SJCRH30 (cell line): ENCODE results near the gene MAGEC1. TPM values are rescaled to one million over a fixed set of nuclear protein-coding genes. Genes with fewer than 3 reads are reported as not detected.
"Not testable (repeated sequence)": the region's sequence is repeated elsewhere in the genome, so short reads cannot be mapped to it uniquely, and the experiment has no call there.

Experiments used
- DNase-seq, 2 experiments: peaks; one replicate each; pipeline ENCODE4 v3.0.0-alpha.2; 2015 to 2020
- H3K27ac ChIP-seq: fragments of 250-450 bp; sonication (Bioruptor Pico); 2 replicates; pipeline ENCODE4 v1.5.1; 2020; ENCODE audit warnings: mild to moderate bottlenecking, moderate library complexity
- H3K27me3 ChIP-seq: fragments of 250-450 bp; sonication (Bioruptor Pico); 2 replicates; pipeline ENCODE4 v1.5.1; 2020; ENCODE audit warnings: mild to moderate bottlenecking, moderate library complexity
- H3K36me3 ChIP-seq: fragments of 250-450 bp; sonication (Bioruptor Pico); 2 replicates; pipeline ENCODE4 v1.5.1; 2020; ENCODE audit warnings: mild to moderate bottlenecking, moderate library complexity
- H3K4me1 ChIP-seq: fragments of 250-450 bp; sonication (Bioruptor Pico); 2 replicates; pipeline ENCODE4 v1.5.1; 2020; ENCODE audit warnings: mild to moderate bottlenecking, moderate library complexity
- H3K4me3 ChIP-seq: fragments of 250-450 bp; sonication (Bioruptor Pico); 2 replicates; pipeline ENCODE4 v1.5.1; 2020; ENCODE audit warnings: mild to moderate bottlenecking, moderate library complexity
- H3K9me3 ChIP-seq: fragments of 250-450 bp; sonication (Bioruptor Pico); replicated peaks from 2 replicates; pipeline ENCODE4 v1.5.1; 2020; ENCODE audit warnings: mild to moderate bottlenecking, moderate library complexity
- total RNA-seq: library from RNA; depleted of rRNA; stranded (reverse); fragments of >200 nt; shearing (Covaris generic); gene quantifications from 2 replicates; pipeline ENCODE4 v1.2.3, GENCODE V29; 2014; rRNA removed

MAGEC1 gene, protein sequence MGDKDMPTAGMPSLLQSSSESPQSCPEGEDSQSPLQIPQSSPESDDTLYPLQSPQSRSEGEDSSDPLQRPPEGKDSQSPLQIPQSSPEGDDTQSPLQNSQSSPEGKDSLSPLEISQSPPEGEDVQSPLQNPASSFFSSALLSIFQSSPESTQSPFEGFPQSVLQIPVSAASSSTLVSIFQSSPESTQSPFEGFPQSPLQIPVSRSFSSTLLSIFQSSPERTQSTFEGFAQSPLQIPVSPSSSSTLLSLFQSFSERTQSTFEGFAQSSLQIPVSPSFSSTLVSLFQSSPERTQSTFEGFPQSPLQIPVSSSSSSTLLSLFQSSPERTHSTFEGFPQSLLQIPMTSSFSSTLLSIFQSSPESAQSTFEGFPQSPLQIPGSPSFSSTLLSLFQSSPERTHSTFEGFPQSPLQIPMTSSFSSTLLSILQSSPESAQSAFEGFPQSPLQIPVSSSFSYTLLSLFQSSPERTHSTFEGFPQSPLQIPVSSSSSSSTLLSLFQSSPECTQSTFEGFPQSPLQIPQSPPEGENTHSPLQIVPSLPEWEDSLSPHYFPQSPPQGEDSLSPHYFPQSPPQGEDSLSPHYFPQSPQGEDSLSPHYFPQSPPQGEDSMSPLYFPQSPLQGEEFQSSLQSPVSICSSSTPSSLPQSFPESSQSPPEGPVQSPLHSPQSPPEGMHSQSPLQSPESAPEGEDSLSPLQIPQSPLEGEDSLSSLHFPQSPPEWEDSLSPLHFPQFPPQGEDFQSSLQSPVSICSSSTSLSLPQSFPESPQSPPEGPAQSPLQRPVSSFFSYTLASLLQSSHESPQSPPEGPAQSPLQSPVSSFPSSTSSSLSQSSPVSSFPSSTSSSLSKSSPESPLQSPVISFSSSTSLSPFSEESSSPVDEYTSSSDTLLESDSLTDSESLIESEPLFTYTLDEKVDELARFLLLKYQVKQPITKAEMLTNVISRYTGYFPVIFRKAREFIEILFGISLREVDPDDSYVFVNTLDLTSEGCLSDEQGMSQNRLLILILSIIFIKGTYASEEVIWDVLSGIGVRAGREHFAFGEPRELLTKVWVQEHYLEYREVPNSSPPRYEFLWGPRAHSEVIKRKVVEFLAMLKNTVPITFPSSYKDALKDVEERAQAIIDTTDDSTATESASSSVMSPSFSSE
- total RNA-seq = 1.1 and 1.4 TPM in 2 replicates

GRCh38 chrX:141903400-141904155 lies at the start of gene MAGEC1:
Gene MAGEC1, plus strand, starts transcription at chrX:141903894. Its CDS starts 1,179 bp downstream, at chrX:141905073.
- no peak within 1 kb of the TSS for H3K27ac ChIP-seq
- no peaks in the 10 kb centered on the region for H3K4me1 ChIP-seq
- peak; percentile 13 to 22 for DNase-seq
- H3K9me3 ChIP-seq = no peaks in the 10 kb centered on the region
- no peaks in the 10 kb centered on the region for H3K27me3 ChIP-seq
- no peaks in the 10 kb centered on the region for H3K36me3 ChIP-seq
- peak within 1 kb of the TSS; percentile 33 for H3K4me3 ChIP-seq

GRCh38 chrX:141857479-141857878 lies 46.2 kb upstream of the MAGEC1 start:
- no peaks in the 10 kb centered on the region for H3K36me3 ChIP-seq
- H3K9me3 ChIP-seq = no peaks in the 10 kb centered on the region
- H3K4me3 ChIP-seq = no peak overlapping the region
- no peak overlapping the region for H3K27ac ChIP-seq
- no peaks in the 10 kb centered on the region for H3K27me3 ChIP-seq
- no peaks in the 10 kb centered on the region for H3K4me1 ChIP-seq
- no peak for DNase-seq

DNA sequence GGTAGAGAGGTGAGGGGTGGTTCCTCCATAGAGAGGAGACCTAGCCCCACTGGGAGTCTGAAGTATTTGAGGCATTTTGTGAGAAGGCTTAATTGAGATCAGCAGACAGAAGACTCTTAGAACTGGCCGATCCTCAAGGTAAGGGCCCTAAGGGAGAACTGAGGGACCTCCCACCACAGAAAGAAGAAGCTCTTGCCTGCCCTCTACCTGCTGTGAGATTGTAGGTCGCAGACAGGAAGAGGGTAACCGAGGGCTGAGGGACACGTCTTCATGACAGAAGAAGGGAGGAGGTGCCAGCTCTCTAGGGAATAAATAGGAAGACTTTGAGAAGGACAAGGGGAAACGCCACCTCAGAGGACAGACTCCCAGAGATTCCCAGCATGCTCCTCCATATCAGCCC lies 24.1 kb upstream of the MAGEC1 start:
- Histone ChIP-seq H3K27ac (no peak overlapping the region), H3K4me1 (no peaks in the 10 kb centered on the region), H3K4me3 (no peak overlapping the region), H3K27me3 (no peaks in the 10 kb centered on the region), H3K36me3 (no peaks in the 10 kb centered on the region), H3K9me3 (no peaks in the 10 kb centered on the region)
- peak in 1 of 2 experiments; percentile 44 for DNase-seq

GRCh38 chrX:141888811-141889210 lies 14.9 kb upstream of the MAGEC1 start:
- not testable (repeated sequence) for H3K27me3 ChIP-seq, H3K9me3 ChIP-seq, DNase-seq, H3K36me3 ChIP-seq, H3K4me3 ChIP-seq, H3K4me1 ChIP-seq, H3K27ac ChIP-seq

DNA sequence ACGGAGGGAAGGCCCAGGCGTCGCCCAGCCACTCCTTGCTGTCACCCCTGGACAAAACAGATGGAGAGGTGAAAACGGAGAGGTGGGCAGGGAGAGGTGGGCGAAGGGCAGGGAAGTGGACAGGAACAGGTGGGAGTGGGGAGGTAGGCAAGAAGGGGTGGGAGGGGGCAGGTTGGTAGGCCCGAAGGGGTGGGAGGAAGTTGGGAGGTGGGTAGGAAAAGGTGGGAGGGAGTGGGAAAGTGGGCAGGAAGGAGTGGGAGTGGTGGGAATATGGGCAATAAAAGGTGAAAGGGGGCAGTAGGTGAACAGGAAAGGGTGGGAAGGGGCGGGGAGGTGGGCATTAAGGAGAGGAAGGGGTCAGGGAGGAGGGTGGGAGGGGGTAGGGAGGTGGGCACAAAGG lies 9.0 kb upstream of the MAGEC1 start:
- no peak for DNase-seq
- no peaks in the 10 kb centered on the region for H3K9me3 ChIP-seq
- no peaks in the 10 kb centered on the region for H3K36me3 ChIP-seq
- H3K4me3 ChIP-seq = no peak overlapping the region
- no peaks in the 10 kb centered on the region for H3K4me1 ChIP-seq
- no peak overlapping the region for H3K27ac ChIP-seq
- H3K27me3 ChIP-seq = no peaks in the 10 kb centered on the region

DNA sequence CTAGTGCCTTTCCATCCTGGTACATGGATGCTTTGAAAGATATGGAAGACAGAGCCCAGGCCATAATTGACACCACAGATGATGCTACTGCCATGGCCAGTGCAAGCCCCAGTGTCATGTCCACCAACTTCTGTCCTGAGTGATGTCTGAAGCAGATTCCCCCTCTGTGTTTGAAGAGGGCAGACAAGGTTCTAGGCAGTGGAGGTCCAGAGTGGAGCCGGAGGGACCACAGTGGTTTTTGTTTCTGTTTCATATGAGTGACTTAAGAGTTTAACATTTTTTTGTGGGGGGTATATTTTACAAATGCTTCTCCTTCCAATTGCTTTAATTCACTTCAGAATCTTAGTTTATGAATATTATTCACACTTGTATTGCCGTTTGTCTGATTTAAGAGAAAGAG lies 6.0 kb upstream of the MAGEC1 start:
- H3K4me3 ChIP-seq = no peak overlapping the region
- H3K36me3 ChIP-seq = no peaks in the 10 kb centered on the region
- no peaks in the 10 kb centered on the region for H3K9me3 ChIP-seq
- no peak overlapping the region for H3K27ac ChIP-seq
- H3K27me3 ChIP-seq = no peaks in the 10 kb centered on the region
- H3K4me1 ChIP-seq = no peaks in the 10 kb centered on the region
- no peak for DNase-seq

DNA sequence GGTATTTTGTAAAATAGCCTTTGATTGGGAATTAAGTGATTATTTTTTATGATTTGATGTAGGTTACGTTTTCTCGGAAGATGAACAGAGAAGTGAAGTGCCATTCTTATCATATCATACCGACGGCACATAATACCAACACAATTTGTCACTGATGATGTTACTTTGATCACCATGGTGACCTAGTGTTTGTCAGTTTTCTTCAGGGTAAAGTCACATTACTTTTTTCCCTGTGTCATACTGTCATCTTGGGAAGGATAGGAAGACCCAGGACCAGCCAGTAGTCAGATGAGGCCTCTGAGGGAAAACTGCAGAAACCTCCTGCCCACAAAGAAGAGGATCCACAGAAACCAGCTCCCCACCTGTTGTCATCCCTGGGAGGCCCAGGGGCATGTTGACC lies 1.3 kb upstream of the MAGEC1 start:
- Histone ChIP-seq H3K9me3 (no peaks in the 10 kb centered on the region), H3K27ac (no peak overlapping the region), H3K36me3 (no peaks in the 10 kb centered on the region), H3K4me3 (no peak overlapping the region), H3K27me3 (no peaks in the 10 kb centered on the region), H3K4me1 (no peaks in the 10 kb centered on the region)
- DNase-seq = no peak

GRCh38 chrX:141904262-141904661 lies 568 bp downstream of the MAGEC1 start:
- Histone ChIP-seq H3K9me3 (no peaks in the 10 kb centered on the region), H3K27ac (no peak overlapping the region), H3K36me3 (no peaks in the 10 kb centered on the region), H3K4me3 (peak overlapping the region; percentile 33), H3K4me1 (no peaks in the 10 kb centered on the region), H3K27me3 (no peaks in the 10 kb centered on the region)
- DNase-seq = no peak

GRCh38 chrX:141917801-141918200 lies 14.1 kb downstream of the MAGEC1 start:
- H3K27me3 ChIP-seq = no peaks in the 10 kb centered on the region
- H3K4me3 ChIP-seq = no peak overlapping the region
- no peaks in the 10 kb centered on the region for H3K4me1 ChIP-seq
- no peak overlapping the region for H3K27ac ChIP-seq
- no peaks in the 10 kb centered on the region for H3K9me3 ChIP-seq
- no peaks in the 10 kb centered on the region for H3K36me3 ChIP-seq
- no peak for DNase-seq

DNA sequence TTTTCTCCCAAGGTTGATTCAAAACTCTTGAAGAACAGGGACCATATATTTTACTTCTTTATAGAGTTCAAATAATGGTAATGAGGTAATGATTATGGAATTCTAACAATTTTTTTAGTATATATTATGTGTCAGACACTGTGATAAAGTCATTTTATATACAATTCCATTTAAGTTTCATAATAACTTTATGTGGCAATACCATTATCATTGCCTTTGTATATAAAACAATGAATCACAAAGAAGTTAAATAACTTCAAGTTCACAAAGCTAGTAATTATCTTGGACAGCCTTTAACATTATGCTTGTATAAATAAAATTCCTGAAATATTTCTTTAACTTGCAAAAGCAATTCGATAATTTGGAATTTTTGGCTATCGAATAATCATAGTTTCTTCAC lies 20.6 kb downstream of the MAGEC1 start:
- no peak overlapping the region for H3K4me3 ChIP-seq
- no peaks in the 10 kb centered on the region for H3K4me1 ChIP-seq
- no peak overlapping the region for H3K27ac ChIP-seq
- DNase-seq = no peak
- no peaks in the 10 kb centered on the region for H3K9me3 ChIP-seq
- H3K27me3 ChIP-seq = no peaks in the 10 kb centered on the region
- H3K36me3 ChIP-seq = no peaks in the 10 kb centered on the region

- H3K27me3 ChIP-seq = no peaks in the 10 kb centered on the region
Measured at GRCh38 chrX:141928432-141928831, 24.7 kb downstream of the MAGEC1 start.

GRCh38 chrX:141934059-141934641 lies 30.5 kb downstream of the MAGEC1 start:
- H3K4me3 ChIP-seq = no peak overlapping the region
- H3K27me3 ChIP-seq = no peaks in the 10 kb centered on the region
- H3K9me3 ChIP-seq = no peaks in the 10 kb centered on the region
- H3K36me3 ChIP-seq = no peaks in the 10 kb centered on the region
- no peak for DNase-seq
- no peaks in the 10 kb centered on the region for H3K4me1 ChIP-seq
- H3K27ac ChIP-seq = no peak overlapping the region

More at GRCh38 chrX:141928432-141928831, 24.7 kb downstream of the MAGEC1 start:
- H3K4me3 ChIP-seq = no peak overlapping the region
- DNase-seq = no peak
- H3K4me1 ChIP-seq = no peaks in the 10 kb centered on the region
- no peaks in the 10 kb centered on the region for H3K9me3 ChIP-seq
- no peaks in the 10 kb centered on the region for H3K36me3 ChIP-seq
- no peak overlapping the region for H3K27ac ChIP-seq

- H3K4me3 ChIP-seq = no peak overlapping the region
- no peaks in the 10 kb centered on the region for H3K27me3 ChIP-seq
- DNase-seq = no peak
- H3K9me3 ChIP-seq = no peaks in the 10 kb centered on the region
- H3K27ac ChIP-seq = no peak overlapping the region
- no peaks in the 10 kb centered on the region for H3K36me3 ChIP-seq
- no peaks in the 10 kb centered on the region for H3K4me1 ChIP-seq
Measured at GRCh38 chrX:141935645-141936044, 32.0 kb downstream of the MAGEC1 start.

GRCh38 chrX:141936080-141936479 lies 32.4 kb downstream of the MAGEC1 start:
- Histone ChIP-seq H3K9me3 (no peaks in the 10 kb centered on the region), H3K4me3 (no peak overlapping the region), H3K36me3 (no peaks in the 10 kb centered on the region), H3K27me3 (no peaks in the 10 kb centered on the region), H3K4me1 (no peaks in the 10 kb centered on the region), H3K27ac (no peak overlapping the region)
- peak in 1 of 2 experiments; percentile 12 for DNase-seq
